RPMI8226 (cell line): ENCODE data around the gene ASXL1.
"Not testable (repeated sequence)": the region's sequence is repeated elsewhere in the genome, so short reads cannot be mapped to it uniquely, and the experiment has no call there.

Experiments used
- DNase-seq: peaks from one replicate; pipeline ENCODE4 v3.0.0-alpha.2; 2015

Gene ASXL1

GRCh38 chr20:32337937-32338661 is 20.0 kb upstream of the ASXL1 start:
- no peak for DNase-seq

DNA sequence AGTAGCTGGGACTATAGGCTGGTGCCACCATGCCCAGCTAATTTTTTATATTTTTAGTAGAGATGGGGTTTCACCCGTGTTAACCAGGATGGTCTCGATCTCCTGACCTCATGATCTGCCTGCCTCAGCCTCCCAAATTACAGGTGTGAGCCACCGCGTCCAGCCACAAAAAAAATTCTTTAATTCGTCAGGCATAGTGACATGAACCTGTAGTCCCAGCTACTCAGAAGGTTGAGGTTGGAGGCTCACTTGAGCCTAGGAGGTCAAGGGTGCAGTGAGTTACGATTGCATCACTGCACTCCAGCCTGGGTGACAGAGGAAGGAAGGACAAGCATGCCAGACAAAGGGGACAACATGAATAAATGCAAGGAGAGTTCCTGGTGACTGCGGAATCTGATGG is 19.5 kb upstream of the ASXL1 start:
- no peak for DNase-seq

DNA sequence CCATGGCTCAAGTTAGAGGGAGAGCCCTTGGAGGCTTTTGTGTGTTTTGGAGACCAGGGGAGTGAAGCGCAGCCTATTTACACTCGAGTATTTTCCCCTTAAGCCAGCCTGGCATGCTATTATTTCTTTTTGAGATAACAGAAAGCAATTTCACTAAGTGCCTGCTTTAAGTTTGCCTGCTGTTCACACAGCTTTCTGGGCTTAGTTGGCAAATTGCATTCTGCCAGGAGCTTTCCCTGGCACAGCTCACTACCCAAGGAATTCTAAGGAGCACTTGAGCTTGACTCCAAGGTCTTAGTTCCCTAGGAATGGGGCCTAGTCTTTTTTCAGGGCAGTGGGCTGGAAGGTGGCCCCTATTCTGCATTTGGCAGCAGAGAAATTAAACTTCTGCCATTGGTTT is 19.0 kb upstream of the ASXL1 start:
- no peak for DNase-seq

DNA sequence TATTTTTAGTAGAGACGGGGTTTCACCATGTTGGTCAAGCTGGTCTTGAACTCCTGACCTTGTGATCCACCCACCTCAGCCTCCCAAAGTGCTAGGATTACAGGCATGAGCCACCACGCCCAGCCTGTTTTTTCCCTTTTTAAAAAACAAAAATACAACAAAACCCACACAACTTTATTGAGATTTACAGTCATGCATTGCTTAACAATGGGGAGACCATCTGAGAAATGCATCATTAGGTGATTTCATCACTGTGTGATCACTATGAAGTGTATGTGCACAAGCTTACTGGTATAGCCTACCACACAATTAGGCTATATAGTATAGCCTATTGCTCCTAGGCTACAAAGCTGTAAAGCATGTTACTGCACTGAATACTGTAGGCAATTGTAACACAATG is 17.1 kb upstream of the ASXL1 start:
- DNase-seq = not testable (repeated sequence)

DNA sequence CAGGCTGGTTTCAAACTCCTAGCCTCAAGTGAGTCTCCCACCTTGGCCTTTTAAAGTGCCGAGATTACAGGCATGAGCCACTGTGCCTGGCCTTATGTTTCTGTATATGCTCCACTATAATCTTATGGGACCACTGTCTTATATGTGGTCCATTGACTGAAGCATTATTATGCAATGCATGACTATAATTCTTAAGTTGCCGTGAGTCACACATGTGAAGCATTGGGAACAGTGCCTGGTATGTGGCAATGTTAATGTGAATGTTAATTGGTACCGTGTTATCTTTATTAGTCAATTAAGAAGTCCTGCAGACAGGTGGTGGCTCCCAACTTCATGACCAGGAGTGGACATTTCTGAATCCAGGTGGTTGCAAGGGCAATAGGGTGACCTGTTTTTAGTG is 14.7 kb upstream of the ASXL1 start:
- DNase-seq = no peak

DNA sequence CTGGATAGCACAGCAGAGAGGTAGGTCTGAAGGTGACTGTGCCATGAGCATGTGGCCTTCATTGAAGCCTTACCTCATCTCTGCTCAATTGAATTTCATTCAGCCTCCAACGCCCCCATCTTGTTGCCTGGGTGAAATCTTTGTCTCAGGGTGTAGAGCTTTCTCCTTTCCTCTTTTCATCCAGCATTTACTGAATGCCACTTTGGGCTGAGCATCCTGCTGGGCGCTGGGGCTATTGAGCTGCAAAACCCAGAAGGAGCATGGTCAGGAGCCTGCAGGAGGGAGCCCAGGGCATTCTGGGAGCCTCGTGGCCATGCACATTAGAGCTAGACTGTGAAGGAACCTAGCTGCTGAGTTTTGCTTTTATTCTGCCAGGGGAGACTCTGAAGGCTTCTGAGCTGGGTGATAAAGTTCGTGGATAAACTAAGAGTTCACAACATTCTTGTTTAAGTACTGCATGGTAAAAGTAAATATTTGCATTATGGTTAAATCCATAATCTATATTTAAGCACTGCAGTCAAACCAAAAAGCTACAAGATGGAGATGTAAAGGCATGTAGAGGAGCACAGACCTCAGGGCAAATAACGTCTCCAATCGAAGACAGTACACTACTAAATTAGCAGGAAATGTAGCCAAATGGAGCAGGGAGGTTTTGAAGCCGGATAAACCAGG is 13.2 kb upstream of the ASXL1 start:
- DNase-seq = peak; percentile 13

DNA sequence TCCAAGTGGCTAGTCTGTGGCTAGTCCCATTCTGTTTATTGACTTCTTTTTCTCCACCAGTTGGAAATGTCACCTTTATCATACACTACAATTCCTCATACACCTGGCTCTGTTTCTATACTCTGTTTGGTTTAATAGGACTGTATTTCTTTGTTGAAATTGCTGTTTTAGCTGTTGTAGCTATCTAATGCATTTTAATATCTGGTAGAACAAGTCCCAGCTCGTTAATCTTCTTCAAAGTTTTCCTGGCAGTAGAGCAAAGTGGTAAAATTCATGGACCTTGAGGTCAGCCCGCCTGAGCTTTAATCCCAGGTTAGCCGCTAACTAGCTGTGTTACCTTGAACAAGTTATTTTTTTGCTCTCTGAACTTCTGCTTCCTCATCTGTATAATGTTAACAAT is 9.9 kb upstream of the ASXL1 start:
- DNase-seq = no peak

DNA sequence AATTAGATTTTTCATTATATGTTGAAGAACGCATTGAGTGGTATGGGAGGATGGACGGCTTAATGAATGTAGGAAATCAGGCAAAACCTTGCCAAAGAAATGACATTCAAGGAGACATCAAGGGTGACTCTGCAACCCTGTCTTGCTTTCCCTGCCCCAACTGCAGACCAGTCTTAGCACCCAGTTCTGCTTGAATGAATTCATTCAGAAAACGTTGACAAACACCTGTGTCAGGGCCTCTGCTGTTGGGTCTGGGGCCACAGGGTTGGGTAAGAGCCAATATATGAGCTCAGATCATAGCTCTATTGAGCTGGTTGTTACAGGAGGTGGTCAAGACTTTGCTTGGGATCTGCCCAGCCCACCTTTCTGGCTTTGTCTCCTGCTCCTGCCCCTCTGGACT is 7.7 kb upstream of the ASXL1 start:
- no peak for DNase-seq

GRCh38 chr20:32352121-32352720 is 5.9 kb upstream of the ASXL1 start:
- DNase-seq = no peak

GRCh38 chr20:32353848-32354496 is 4.2 kb upstream of the ASXL1 start:
- DNase-seq = no peak

DNA sequence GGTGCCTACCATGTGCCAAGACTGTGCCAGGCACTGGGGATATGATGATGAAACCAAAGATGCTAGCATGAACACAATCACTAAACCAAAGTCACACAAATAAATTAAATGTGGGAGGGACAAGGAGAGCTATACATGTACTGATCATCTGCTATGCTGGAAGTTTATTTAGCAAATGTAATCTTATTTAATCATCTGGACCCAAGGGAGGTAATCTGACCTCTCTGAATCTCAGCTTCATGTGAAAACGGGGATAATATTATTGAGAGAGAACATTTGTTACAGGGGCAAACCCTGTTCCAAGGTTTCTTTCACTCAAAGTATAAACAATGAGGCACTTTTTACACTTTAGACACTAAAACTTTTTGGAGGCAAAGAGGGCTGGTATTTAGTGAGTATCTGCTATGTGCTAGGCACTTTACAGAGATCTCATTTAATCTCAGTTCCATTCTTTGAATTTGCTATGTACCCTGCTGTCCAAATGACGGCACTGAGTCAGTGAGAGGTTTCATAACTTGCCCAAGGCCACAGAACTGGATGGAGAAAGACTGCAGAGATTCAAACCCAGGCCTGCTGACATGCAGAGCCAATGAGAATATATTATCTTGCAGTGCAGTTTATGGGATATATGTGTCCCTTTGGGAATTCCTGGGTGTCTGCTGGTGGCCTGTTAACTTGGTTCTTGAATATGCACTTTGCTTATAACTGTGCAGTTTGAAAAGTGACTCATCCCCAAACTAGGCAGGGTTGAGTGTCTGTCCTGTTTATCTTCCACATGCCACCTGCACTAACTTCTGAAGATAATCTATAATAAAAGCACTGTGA is 3.3 kb upstream of the ASXL1 start:
- DNase-seq = no peak

- DNase-seq = no peak
Observed at GRCh38 chr20:32355417-32355841, 2.7 kb upstream of the ASXL1 start.

DNA sequence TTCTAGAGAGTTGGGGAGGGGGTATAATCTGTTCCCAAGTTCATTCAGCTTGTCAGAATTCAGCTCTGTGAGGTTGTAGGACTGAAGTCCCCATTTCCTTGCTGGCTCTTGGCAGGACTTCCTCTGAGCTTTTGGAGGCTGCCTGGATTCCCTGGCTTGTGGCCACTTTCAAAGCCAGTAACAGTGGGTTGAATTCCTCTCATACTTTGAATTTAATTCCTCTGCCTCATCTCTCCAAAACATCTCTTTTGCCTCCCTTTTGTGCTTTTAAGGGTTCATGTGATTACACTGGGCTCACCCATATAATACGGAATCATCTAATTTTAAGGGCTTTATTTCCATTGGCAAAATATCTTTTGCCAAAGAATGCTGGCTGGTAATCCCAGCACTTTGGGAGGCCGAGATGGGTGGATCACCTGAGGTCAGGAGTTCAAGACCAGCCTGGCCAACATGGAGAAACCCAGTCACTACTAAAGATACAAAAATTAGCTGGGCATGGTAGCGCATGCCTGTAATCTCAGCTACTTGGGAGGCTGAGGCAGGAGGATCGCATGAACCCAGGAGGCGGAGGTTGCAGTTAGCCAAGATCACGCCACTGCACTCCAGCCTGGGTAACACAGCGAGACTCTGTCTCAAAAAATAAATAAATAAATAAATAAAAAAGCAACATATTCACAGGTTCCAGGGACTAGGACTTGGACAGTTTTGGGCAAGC is 2.1 kb upstream of the ASXL1 start:
- DNase-seq = not testable (repeated sequence)

DNA sequence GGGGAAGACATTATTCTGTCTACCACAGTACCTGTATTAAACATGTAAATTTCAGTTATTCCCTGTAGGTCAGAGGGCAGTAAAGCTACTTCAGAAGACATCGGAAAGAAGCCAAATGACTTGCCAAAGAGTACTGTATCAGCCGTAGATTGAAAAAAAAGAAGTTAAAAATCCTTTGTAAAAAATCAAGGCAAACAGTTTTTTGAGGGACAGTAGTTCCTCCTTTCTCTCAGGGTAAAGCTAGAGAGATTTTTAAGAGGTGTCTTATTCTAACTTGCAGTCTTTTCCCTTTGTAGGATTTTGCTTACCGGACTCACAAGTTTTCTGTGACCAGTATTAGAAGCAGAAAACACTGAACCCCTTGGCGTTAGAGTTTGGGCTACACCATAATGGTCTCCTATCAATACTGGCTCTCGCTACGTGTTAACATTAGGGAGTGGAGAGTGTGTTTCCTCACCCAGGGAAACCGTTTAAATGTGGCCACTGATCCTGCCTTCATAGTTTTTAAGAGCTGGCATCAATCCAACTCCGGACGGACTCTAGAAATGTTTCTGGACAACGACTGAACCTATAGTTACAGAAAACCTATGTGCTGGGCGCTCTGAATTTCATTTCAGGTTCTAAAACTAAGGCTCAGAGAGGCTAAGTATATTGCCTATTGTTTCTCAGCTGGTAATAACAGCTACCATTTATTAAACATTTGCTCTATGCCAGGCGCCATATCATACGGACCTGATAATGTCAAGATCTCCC is 1.3 kb upstream of the ASXL1 start:
- no peak for DNase-seq

DNA sequence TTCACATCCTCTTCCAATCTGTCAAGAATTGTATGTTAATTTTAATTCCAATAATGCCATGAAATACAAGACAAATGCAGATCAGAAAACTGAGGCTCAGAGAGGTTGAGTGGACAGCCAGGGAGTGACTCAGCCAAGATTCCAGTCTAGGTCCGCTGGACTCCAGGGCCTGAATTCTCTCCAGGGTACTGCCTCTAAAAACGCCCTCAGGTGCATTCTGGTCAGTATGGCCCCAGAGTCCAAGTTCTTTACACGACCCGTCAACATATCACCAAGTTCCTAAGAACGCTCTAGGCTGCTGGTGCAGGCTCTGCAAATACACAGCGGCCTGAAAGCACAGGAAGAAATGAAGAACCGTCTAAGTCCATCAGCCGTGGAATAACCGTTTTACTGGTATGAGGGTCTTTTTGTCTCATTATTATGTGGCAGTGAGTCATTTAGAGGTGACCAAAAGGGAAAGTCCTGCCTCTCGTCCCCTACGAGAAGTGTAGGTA is 709 bp upstream of the ASXL1 start:
- DNase-seq = peak; percentile 40

- DNase-seq = no peak
Observed at GRCh38 chr20:32358632-32358882, 426 bp downstream of the ASXL1 start.

- peak; percentile 80 for DNase-seq
Observed at GRCh38 chr20:32358883-32359632, 927 bp downstream of the ASXL1 start.

DNA sequence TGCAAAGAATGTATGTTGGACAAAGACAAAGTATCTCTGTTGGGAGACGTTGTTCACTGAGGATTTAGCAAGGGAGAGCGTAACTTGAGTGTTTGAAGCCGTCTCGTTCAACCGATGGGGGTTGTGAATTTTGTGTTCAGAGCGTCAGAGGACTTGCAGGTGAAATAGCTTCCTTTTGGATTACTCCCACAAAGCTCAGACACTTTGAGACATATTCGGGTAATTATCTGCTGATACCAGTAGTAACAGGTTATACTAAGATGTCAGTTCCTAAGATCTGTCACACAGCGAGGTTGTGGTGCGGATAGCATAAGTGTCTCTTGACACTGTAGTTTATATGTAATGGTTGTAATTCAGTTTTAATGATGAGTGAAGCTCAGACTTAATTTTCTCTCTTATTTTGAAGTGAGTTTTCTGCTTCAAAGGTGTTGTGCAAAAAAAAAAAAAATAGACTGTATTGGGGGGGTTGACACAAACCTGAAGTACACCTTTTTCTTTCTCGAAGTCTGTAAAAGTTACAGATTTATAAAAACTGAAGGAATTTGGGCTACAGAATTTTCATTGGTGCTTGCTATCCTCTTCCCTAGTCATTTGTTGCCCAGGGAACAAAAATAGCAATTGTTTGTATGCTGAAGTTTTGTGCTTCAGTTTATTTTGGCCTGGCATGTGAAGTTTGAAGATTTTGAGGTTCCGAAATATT is 1.7 kb downstream of the ASXL1 start:
- DNase-seq = peak; percentile 22

GRCh38 chr20:32360333-32360634 is 2.2 kb downstream of the ASXL1 start:
- DNase-seq = no peak

DNA sequence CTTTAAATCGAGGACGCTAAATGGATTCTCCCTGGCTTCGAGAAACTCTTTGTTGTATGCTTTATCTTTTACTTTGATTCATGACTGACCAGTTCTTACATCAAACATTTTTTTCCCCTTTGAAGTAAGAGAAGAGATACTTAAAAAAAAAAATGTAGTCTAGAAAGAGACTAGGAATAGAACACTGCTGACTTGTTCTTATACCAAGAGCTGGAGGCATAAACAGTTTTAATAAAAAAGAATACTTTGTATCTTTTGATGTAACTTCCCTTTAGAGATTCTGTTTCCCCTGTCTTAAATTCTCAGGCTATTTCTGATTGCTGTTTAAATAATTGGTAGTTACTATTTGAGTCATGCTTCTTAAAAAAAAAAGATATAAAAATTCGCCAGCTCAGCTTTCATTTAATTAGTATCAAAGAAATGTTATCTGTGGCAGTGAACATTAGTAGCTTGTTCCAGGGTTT is 4.8 kb downstream of the ASXL1 start:
- DNase-seq = no peak
